PC-3 (cell line): Measurements from ENCODE around the gene SPANXN4. TPM values are rescaled to one million over a fixed set of nuclear protein-coding genes. Genes with fewer than 3 reads are reported as not detected.

Experiments used
- ATAC-seq: fragments of 200-7000 bp; cut with Tn5 transposase; 2 replicates; pipeline ENCODE4 v1.9.1; 2020; ENCODE audit warnings: mild to moderate bottlenecking, moderate library complexity
- BruUV-seq: library from RNA; stranded (reverse); fragments of 400-500 nt; replicated peaks from 2 replicates; lab custom pipeline; 2021; lab: Mats Ljungman, UMichigan
- CTCF ChIA-PET: fragments of 300-600 bp; sonication (Branson Sonifier 250); formaldehyde crosslinking; loops from one replicate; lab custom pipeline; 2022; ENCODE audit warnings: antibody characterized with exemption; lab: Charles Lee
- POLR2A ChIA-PET: fragments of 300-600 bp; sonication (Branson Sonifier 250); formaldehyde crosslinking; loops from one replicate; lab custom pipeline; 2022; ENCODE audit warnings: antibody characterized with exemption; ENCODE audit not compliant: unreplicated experiment; lab: Charles Lee
- DNase-seq: peaks from one replicate; pipeline ENCODE4 v3.0.0-alpha.2; 2015
- H2AFZ ChIP-seq: fragments of 300-600 bp; sonication (generic); 2 replicates; pipeline ENCODE4 v1.6.0; 2016; ENCODE audit warnings: antibody characterized with exemption, low read length
- H3F3A ChIP-seq: fragments of 300-600 bp; sonication (generic); one replicate; pipeline ENCODE4 v1.6.0; 2017; ENCODE audit warnings: antibody characterized with exemption, low read length, control low read depth, mild to moderate bottlenecking; ENCODE audit not compliant: unreplicated experiment
- H3K27ac ChIP-seq: fragments of 300-600 bp; sonication (generic); 2 replicates; pipeline ENCODE4 v1.5.1; 2016; ENCODE audit warnings: mild to moderate bottlenecking, low read length
- H3K27me3 ChIP-seq: fragments of 300-600 bp; sonication (generic); 2 replicates; pipeline ENCODE4 v1.6.1; 2016; ENCODE audit warnings: low read length, mixed read lengths
- H3K36me3 ChIP-seq: fragments of 300-600 bp; sonication (generic); 2 replicates; pipeline ENCODE4 v1.6.1; 2016; ENCODE audit warnings: low read depth, mixed run types, low read length, mixed read lengths
- H3K4me1 ChIP-seq: fragments of 300-600 bp; sonication (generic); 2 replicates; pipeline ENCODE4 v1.5.1; 2016; ENCODE audit warnings: low read length; ENCODE audit not compliant: insufficient read depth
- H3K4me2 ChIP-seq: fragments of 300-600 bp; sonication (generic); 2 replicates; pipeline ENCODE4 v1.6.0; 2016; ENCODE audit warnings: low read length
- H3K4me3 ChIP-seq: fragments of 300-600 bp; sonication (generic); 2 replicates; pipeline ENCODE4 v1.5.1; 2016; ENCODE audit warnings: mild to moderate bottlenecking, low read length, mixed read lengths
- H3K79me2 ChIP-seq: fragments of 300-600 bp; sonication (generic); 2 replicates; pipeline ENCODE4 v1.6.1; 2017; ENCODE audit warnings: low read length, mixed read lengths
- H3K9ac ChIP-seq: fragments of 300-600 bp; sonication (generic); 2 replicates; pipeline ENCODE4 v1.6.0; 2016; ENCODE audit warnings: mild to moderate bottlenecking, low read length
- H3K9me2 ChIP-seq: fragments of 300-600 bp; sonication (generic); replicated peaks from 2 replicates; pipeline ENCODE4 v1.6.1; 2016; ENCODE audit warnings: mixed run types, low read length, mixed read lengths
- H3K9me3 ChIP-seq: fragments of 300-600 bp; sonication (generic); 2 replicates; pipeline ENCODE4 v1.6.1; 2016; ENCODE audit warnings: low read length, mixed read lengths
- H4K20me1 ChIP-seq: fragments of 300-600 bp; sonication (generic); 2 replicates; pipeline ENCODE4 v1.6.1; 2016; ENCODE audit warnings: low read length, mixed read lengths
- EZH2 ChIP-seq: fragments of 300-600 bp; sonication (generic); IDR thresholded peaks from one replicate; pipeline ENCODE4 v1.6.1; 2017; ENCODE audit warnings: antibody characterized with exemption, mild to moderate bottlenecking, low read length; ENCODE audit not compliant: unreplicated experiment
- EZH2phosphoT487 ChIP-seq: fragments of 300-600 bp; sonication (generic); IDR thresholded peaks from 2 replicates; pipeline ENCODE4 v1.6.1; 2018; ENCODE audit warnings: mild to moderate bottlenecking, antibody characterized with exemption, low read length, borderline replicate concordance
- intact Hi-C: fragments of 100-400 bp; cut with micrococcal nuclease; formaldehyde crosslinking; loops from 2 replicates; pipeline ENCODE4 v1.9.0; 2023
- total RNA-seq: library from RNA; depleted of rRNA; stranded (reverse); fragments of >200 nt; gene quantifications from 2 replicates; pipeline ENCODE4 v1.2.3, GENCODE V29; 2014
- TF ChIP-seq, protein P1 (sequence below): fragments of 300-600 bp; sonication (generic); conservative IDR thresholded peaks from 2 replicates; pipeline ENCODE4 v1.5.1; 2017; ENCODE audit warnings: antibody characterized with exemption, low read depth, mild to moderate bottlenecking, low read length

The SPANXN4 gene
- total RNA-seq, 1 experiment from 2014 or later = not detected

GRCh38 chrX:143017272-143017671, 8.5 kb upstream of the SPANXN4 start:
- H3K4me1 ChIP-seq = no peaks in the 10 kb centered on the region
- H3F3A ChIP-seq = no peaks in the 10 kb centered on the region
- H3K27me3 ChIP-seq = no peaks in the 10 kb centered on the region
- no peak for ATAC-seq
- H4K20me1 ChIP-seq = no peaks in the 10 kb centered on the region
- H3K4me3 ChIP-seq = no peak overlapping the region
- H3K27ac ChIP-seq = no peak overlapping the region
- H3K9ac ChIP-seq = no peak overlapping the region
- ChIA-PET CTCF (no interaction called here), POLR2A (no interaction called here)
- no peaks in the 10 kb centered on the region for H3K9me3 ChIP-seq
- no peak overlapping the region for H2AFZ ChIP-seq
- BruUV-seq = no TSS peak
- TF ChIP-seq, protein P1, sequence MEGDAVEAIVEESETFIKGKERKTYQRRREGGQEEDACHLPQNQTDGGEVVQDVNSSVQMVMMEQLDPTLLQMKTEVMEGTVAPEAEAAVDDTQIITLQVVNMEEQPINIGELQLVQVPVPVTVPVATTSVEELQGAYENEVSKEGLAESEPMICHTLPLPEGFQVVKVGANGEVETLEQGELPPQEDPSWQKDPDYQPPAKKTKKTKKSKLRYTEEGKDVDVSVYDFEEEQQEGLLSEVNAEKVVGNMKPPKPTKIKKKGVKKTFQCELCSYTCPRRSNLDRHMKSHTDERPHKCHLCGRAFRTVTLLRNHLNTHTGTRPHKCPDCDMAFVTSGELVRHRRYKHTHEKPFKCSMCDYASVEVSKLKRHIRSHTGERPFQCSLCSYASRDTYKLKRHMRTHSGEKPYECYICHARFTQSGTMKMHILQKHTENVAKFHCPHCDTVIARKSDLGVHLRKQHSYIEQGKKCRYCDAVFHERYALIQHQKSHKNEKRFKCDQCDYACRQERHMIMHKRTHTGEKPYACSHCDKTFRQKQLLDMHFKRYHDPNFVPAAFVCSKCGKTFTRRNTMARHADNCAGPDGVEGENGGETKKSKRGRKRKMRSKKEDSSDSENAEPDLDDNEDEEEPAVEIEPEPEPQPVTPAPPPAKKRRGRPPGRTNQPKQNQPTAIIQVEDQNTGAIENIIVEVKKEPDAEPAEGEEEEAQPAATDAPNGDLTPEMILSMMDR = no peak
- TF ChIP-seq EZH2 = no peak
- no peak for TF ChIP-seq EZH2phosphoT487
- no peak for DNase-seq
- H3K9me2 ChIP-seq = no peaks in the 10 kb centered on the region
- no peaks in the 10 kb centered on the region for H3K79me2 ChIP-seq
- no peaks in the 10 kb centered on the region for H3K36me3 ChIP-seq
- intact Hi-C loops = no loop called here
- no peak overlapping the region for H3K4me2 ChIP-seq

DNA sequence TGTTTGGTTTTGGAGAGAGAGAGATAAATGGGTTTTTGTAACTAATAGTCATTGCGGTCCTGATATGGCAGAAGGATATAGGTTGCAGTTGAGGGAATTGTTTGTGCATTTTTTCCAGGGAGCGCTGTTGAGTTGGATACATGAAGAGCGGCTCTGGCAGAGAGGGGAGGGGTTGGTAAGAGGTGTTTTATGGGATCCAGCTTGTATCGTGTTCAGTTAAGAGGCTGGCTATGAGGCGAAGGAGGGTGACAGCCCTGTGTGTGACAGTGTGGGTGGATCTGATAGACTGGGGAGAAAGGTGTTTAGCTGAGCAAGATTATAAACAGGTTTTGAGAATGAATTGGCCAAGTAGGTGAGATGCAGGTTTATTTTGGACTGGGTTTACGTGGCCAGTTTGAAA, 1.5 kb downstream of the SPANXN4 start:
- no peak for ATAC-seq
- POLR2A ChIA-PET = no interaction called here
- H3K27ac ChIP-seq = no peak overlapping the region
- no peak overlapping the region for H3K4me2 ChIP-seq
- no peaks in the 10 kb centered on the region for H3F3A ChIP-seq
- no peak overlapping the region for H3K9ac ChIP-seq
- DNase-seq = no peak
- H3K9me2 ChIP-seq = no peaks in the 10 kb centered on the region
- H4K20me1 ChIP-seq = no peaks in the 10 kb centered on the region
- BruUV-seq = no TSS peak
- no peaks in the 10 kb centered on the region for H3K27me3 ChIP-seq
- H3K4me3 ChIP-seq = no peak overlapping the region
- H3K36me3 ChIP-seq = no peaks in the 10 kb centered on the region
- CTCF ChIA-PET = no interaction called here
- H3K4me1 ChIP-seq = no peaks in the 10 kb centered on the region
- H2AFZ ChIP-seq = no peak overlapping the region
- intact Hi-C loops = no loop called here
- no peaks in the 10 kb centered on the region for H3K9me3 ChIP-seq
- H3K79me2 ChIP-seq = no peaks in the 10 kb centered on the region
- TF ChIP-seq EZH2phosphoT487 = no peak
- TF ChIP-seq, protein P1 = no peak
- no peak for TF ChIP-seq EZH2

GRCh38 chrX:143047511-143047910, 21.8 kb downstream of the SPANXN4 start:
- Histone ChIP-seq H3K9ac (no peak overlapping the region), H3K4me1 (no peaks in the 10 kb centered on the region), H3K9me3 (no peaks in the 10 kb centered on the region), H3K36me3 (no peaks in the 10 kb centered on the region), H3K9me2 (no peaks in the 10 kb centered on the region), H3K4me2 (no peak overlapping the region), H3F3A (no peaks in the 10 kb centered on the region), H3K27ac (no peak overlapping the region), H4K20me1 (no peaks in the 10 kb centered on the region), H2AFZ (no peak overlapping the region), H3K27me3 (no peaks in the 10 kb centered on the region), H3K79me2 (no peaks in the 10 kb centered on the region), H3K4me3 (no peak overlapping the region)
- DNase-seq = no peak
- intact Hi-C loops = no loop called here
- ATAC-seq = no peak
- TF ChIP-seq EZH2 = no peak
- TF ChIP-seq, protein P1 = no peak
- TF ChIP-seq EZH2phosphoT487 = no peak
- CTCF ChIA-PET = no interaction called here
- POLR2A ChIA-PET = no interaction called here
- BruUV-seq = no TSS peak
